GM13976 (cell line): ENCODE results near the gene KERA.

Source experiments
- DNase-seq: peaks from one replicate; pipeline ENCODE4 v3.0.0; 2012; ENCODE audit warnings: low spot score
- CTCF ChIP-seq: IDR thresholded peaks from 2 replicates; pipeline ENCODE4 v1.5.1; 2012; ENCODE audit warnings: borderline replicate concordance, mild to moderate bottlenecking; ENCODE audit not compliant: insufficient read depth; ENCODE audit errors: extremely low read depth, missing control alignments, control extremely low read depth
- in situ Hi-C: fragments of 300-500 bp; cut with MboI; formaldehyde crosslinking; loops from one replicate; pipeline ENCODE4 v1.12.0; 2022; ENCODE audit warnings: low sequenced_read_pairs, mixed read lengths, inconsistent platforms; ENCODE audit not compliant: unreplicated experiment

KERA gene

GRCh38 chr12:91057368-91058165, at the start of gene KERA:
Gene KERA, minus strand, starts transcription at chr12:91058024. Its CDS starts 1,743 bp downstream, at chr12:91056281.
- TF ChIP-seq CTCF: no peak
- in situ Hi-C loops: no loop called here
- DNase-seq: no peak

GRCh38 chr12:91106283-91106682, 48.5 kb upstream of the KERA start:
- TF ChIP-seq CTCF: no peak
- no peak for DNase-seq
- in situ Hi-C loops: loop anchor here (10.0 kb wide), 1 partner anchor 121 kb away; no protein-coding TSS in a partner anchor

- no peak for TF ChIP-seq CTCF
- no peak for DNase-seq
- in situ Hi-C loops: loop anchor here (10.0 kb wide), 1 partner anchor 121 kb away; no protein-coding TSS in a partner anchor
These were observed 48.0 kb upstream of the KERA start for GRCh38 chr12:91105807-91106206.

GRCh38 chr12:91104812-91105466, 47.1 kb upstream of the KERA start:
- in situ Hi-C loops: loop anchor here (10.0 kb wide), 1 partner anchor 120 kb away; no protein-coding TSS in a partner anchor
- no peak for DNase-seq
- TF ChIP-seq CTCF: no peak

GRCh38 chr12:91103624-91104023, 45.8 kb upstream of the KERA start:
- in situ Hi-C loops: loop anchor here (10.0 kb wide), 1 partner anchor 119 kb away; no protein-coding TSS in a partner anchor
- no peak for TF ChIP-seq CTCF
- DNase-seq: no peak

GRCh38 chr12:91103101-91103500, 45.3 kb upstream of the KERA start:
- in situ Hi-C loops: loop anchor here (10.0 kb wide), 1 partner anchor 118 kb away; no protein-coding TSS in a partner anchor
- no peak for DNase-seq
- TF ChIP-seq CTCF: no peak
